Astrocyte of the cerebellum (primary cell): ENCODE measurements around the gene TRIM21.
A peak's percentile ranks its signal among the peaks of the same experiment; 100 is the strongest.
"Not testable (repeated sequence)": the region's sequence is repeated elsewhere in the genome, so short reads cannot be mapped to it uniquely, and the experiment has no call there.

Source experiments
- DNase-seq: peaks from one replicate; pipeline ENCODE4 v3.0.0-alpha.2; 2011; ENCODE audit warnings: low read depth
- H3K4me3 ChIP-seq: 2 replicates; pipeline ENCODE4 v1.5.1; 2011; ENCODE audit warnings: mild to moderate bottlenecking, low read depth, low read length, moderate library complexity
- CTCF ChIP-seq: IDR thresholded peaks from 2 replicates; pipeline ENCODE4 v1.5.1; 2012; ENCODE audit warnings: low read length, low read depth, moderate library complexity, mild to moderate bottlenecking; ENCODE audit errors: missing control alignments
- in situ Hi-C: cut with HindIII; loops from 2 replicates; pipeline ENCODE4 v1.10.0; 2017; ENCODE audit warnings: low sequenced_read_pairs

Gene TRIM21

GRCh38 chr11:4416816-4417215, 23.3 kb upstream of the TRIM21 start:
- H3K4me3 ChIP-seq, result no peak overlapping the region
- no peak for DNase-seq
- TF ChIP-seq CTCF, result no peak
- in situ Hi-C loops, result no loop called here

DNA sequence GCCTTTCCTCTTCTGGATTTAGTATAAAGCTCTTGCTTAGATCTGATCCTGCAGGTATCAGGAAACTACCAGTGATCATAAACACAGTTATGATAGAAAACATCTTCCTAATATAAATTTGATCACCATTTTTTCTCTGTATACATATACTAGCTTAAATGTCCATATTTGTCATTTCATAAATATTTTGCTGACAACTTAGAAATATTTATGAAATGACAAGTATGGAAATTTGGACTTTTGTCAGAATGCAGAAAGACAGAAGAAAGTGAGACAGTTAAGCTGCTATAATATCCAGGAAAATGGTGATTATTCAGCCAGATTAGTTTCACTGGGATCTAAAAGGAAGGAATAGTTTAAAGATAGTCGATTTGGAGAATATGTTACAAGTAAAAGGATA, 22.8 kb upstream of the TRIM21 start:
- H3K4me3 ChIP-seq, result no peak overlapping the region
- in situ Hi-C loops, result no loop called here
- no peak for TF ChIP-seq CTCF
- no peak for DNase-seq

GRCh38 chr11:4406206-4406605, 12.7 kb upstream of the TRIM21 start:
- H3K4me3 ChIP-seq, DNase-seq, in situ Hi-C loops: not testable (repeated sequence)

DNA sequence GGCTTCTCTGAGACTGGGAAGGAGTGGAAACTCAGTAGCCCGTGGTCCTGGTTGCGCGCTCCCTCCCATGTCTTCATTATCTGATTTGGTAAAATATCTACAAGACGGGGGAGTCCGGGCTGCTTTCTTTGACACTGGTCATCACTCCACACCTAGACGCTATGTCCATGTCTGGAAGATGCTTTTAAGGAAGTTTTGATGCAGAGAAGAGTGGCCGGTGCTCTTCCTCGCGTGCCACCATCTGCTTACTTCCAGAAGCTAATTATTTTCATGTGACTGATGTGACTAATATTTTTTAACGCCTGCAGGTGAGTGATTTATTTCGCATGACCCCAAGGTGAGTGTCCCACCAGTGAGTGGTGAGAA, 339 bp upstream of the TRIM21 start:
- DNase-seq, result no peak
- H3K4me3 ChIP-seq, result peak overlapping the region; percentile 62
- TF ChIP-seq CTCF, result no peak
- in situ Hi-C loops, result no loop called here

DNA sequence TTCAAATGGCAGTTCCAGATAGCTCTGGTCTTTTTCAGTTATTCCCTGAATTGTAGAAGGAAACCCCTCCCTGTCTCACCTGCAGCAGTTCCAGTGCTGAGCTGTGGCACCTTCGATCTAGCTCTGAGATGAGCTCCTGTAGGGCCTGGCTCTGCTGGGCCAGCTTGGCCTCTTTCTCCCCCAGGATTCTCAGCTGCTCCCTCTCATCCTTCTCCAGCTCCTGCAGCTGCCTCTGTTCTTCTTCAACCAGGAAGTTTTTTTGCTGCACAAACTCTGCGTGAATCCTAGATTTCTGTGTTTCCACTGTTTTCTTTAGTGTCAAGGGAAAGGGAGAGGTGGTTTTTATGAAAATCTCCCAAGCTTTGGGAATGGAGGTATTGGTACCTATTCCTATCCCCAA, 5.3 kb downstream of the TRIM21 start:
- no peak for TF ChIP-seq CTCF
- no peak for DNase-seq
- no peak overlapping the region for H3K4me3 ChIP-seq
- in situ Hi-C loops, result no loop called here

GRCh38 chr11:4385978-4386740, 7.3 kb downstream of the TRIM21 start:
- no peak for DNase-seq
- TF ChIP-seq CTCF, result no peak
- in situ Hi-C loops, result no loop called here
- no peak overlapping the region for H3K4me3 ChIP-seq

- in situ Hi-C loops, result no loop called here
- no peak for TF ChIP-seq CTCF
- H3K4me3 ChIP-seq, result no peak overlapping the region
- no peak for DNase-seq
Observed at GRCh38 chr11:4381901-4382300, 11.6 kb downstream of the TRIM21 start.
